Ascending aorta (tissue), 2 donors: ENCODE results near the gene RIOK3. TPM values are rescaled to one million over a fixed set of nuclear protein-coding genes. Genes with fewer than 3 reads are reported as not detected.

Experiments used
- DNase-seq, 2 donors: peaks; one replicate each; pipeline ENCODE4 v3.0.0-alpha.2; 2019; ENCODE audit warnings: low spot score in 2 of 2
- H3K27ac ChIP-seq, 2 donors: fragments of 200-600 bp; sonication (generic); one replicate each; pipeline ENCODE4 v1.5.1; 2016 to 2017; ENCODE audit warnings: mild to moderate bottlenecking in 1 of 2
- H3K27me3 ChIP-seq: fragments of 200-600 bp; sonication (generic); one replicate; pipeline ENCODE4 v1.5.1; 2017
- H3K36me3 ChIP-seq, 2 donors: fragments of 200-600 bp; sonication (generic); one replicate each; pipeline ENCODE4 v1.5.1; 2016
- H3K4me1 ChIP-seq, 2 donors: fragments of 200-600 bp; sonication (generic); one replicate each; pipeline ENCODE4 v1.5.1; 2016 to 2017; ENCODE audit warnings: mild to moderate bottlenecking in 1 of 2
- H3K4me3 ChIP-seq, 2 donors: fragments of 200-600 bp; sonication (generic); one replicate each; pipeline ENCODE4 v1.5.1; 2016 to 2017; ENCODE audit warnings: mild to moderate bottlenecking in 1 of 2
- H3K9me3 ChIP-seq, 2 donors: fragments of 200-600 bp; sonication (generic); one replicate each; pipeline ENCODE4 v1.5.1; 2016
- CTCF ChIP-seq, 3 experiments: fragments of 200-600 bp in 2 of 3; fragments of 450-650 bp in 1 of 3; sonication (generic) in 2 of 3; IDR thresholded peaks; one replicate each; pipeline ENCODE4 v1.5.1; 2016 to 2019; ENCODE audit warnings: antibody characterized with exemption in 3 of 3, mild to moderate bottlenecking in 1 of 3, moderate library complexity in 1 of 3
- intact Hi-C: fragments of 100-400 bp; cut with DNase I; formaldehyde crosslinking; loops from one replicate; pipeline ENCODE4 v1.15.1; 2023
- total RNA-seq: library from RNA; depleted of rRNA; stranded (reverse); fragments of >200 nt; gene quantifications from one replicate; pipeline ENCODE4 v1.1.0, GENCODE V29; 2016

The RIOK3 gene
- 9.3 TPM for total RNA-seq

GRCh38 chr18:23452728-23453679 is at the start of gene RIOK3:
Gene RIOK3 (plus strand): TSS chr18:23453287. CDS start chr18:23453440, 153 bp downstream.
- intact Hi-C loops: loop anchor here (1.0 to 5.0 kb wide), 4 partner anchors 16 to 134 kb away; partner anchors contain the start of genes NPC1 and RMC1
- Histone ChIP-seq H3K9me3 (no peaks in the 10 kb centered on the region), H3K4me1 (peaks cover 3 to 32% of the 10 kb centered on the region in 2 donors), H3K36me3 (no peaks in the 10 kb centered on the region), H3K27ac (peak within 1 kb of the TSS; percentile 91 to 92), H3K27me3 (no peaks in the 10 kb centered on the region), H3K4me3 (peak within 1 kb of the TSS; percentile 79 to 89)
- TF ChIP-seq CTCF (IDR thresholded peaks at IDR 0.05): no peak
- DNase-seq: peak; percentile 91 to 99

DNA sequence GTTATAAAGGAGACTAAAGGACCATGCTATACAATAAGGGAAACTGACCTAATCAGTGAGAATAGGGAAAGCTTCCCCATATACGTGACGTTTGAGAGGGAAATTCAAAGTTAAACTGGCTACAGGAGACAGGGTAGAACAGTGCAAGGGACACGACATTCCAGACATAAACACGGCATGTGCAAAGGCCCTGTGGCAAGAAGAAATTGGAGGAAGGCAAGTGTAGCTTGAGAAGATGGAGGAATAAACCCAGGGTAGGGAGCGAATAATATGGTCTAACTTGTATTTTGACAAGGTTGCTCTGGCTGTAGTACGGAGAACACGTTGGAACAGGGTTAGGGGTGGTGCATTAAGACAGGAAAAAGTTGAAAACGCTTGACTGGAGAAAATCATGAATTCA is 49.8 kb upstream of the RIOK3 start:
- intact Hi-C loops: no loop called here
- Histone ChIP-seq H3K9me3 (no peaks in the 10 kb centered on the region), H3K36me3 (no peaks in the 10 kb centered on the region), H3K4me3 (no peak overlapping the region), H3K4me1 (no peaks in the 10 kb centered on the region), H3K27me3 (no peaks in the 10 kb centered on the region), H3K27ac (no peak overlapping the region)
- no peak for TF ChIP-seq CTCF (IDR thresholded peaks at IDR 0.05)
- peak in 1 of 2 donors; percentile 3 for DNase-seq

DNA sequence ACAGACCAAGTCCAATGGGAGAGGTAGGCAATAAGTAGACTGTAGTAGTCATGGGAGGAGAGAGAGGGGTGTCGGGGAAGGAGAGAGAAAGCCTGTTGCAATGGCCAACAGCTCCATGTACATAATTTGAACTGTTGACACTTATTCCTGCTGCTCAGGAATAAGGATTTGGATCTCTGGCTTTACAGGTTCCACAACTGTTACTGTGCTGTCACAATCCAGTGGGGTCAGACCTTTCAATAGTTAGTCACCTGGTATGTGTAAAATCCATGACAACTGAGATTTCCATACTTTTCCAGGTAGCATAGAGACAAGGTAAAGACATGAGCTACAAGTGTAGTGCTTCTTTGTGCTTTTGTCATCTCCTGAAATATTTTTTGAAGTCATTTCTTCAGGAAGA is 47.5 kb upstream of the RIOK3 start:
- no peaks in the 10 kb centered on the region for H3K27me3 ChIP-seq
- no peak overlapping the region for H3K4me3 ChIP-seq
- H3K9me3 ChIP-seq: no peaks in the 10 kb centered on the region
- no peak for TF ChIP-seq CTCF (IDR thresholded peaks at IDR 0.05)
- H3K36me3 ChIP-seq: no peaks in the 10 kb centered on the region
- H3K4me1 ChIP-seq: no peaks in the 10 kb centered on the region
- intact Hi-C loops: no loop called here
- H3K27ac ChIP-seq: no peak overlapping the region
- no peak for DNase-seq

GRCh38 chr18:23406271-23406787 is 46.8 kb upstream of the RIOK3 start:
- no peaks in the 10 kb centered on the region for H3K9me3 ChIP-seq
- H3K27ac ChIP-seq: no peak overlapping the region
- no peaks in the 10 kb centered on the region for H3K36me3 ChIP-seq
- H3K4me3 ChIP-seq: no peak overlapping the region
- no peak for TF ChIP-seq CTCF (IDR thresholded peaks at IDR 0.05)
- H3K4me1 ChIP-seq: no peaks in the 10 kb centered on the region
- no peak for DNase-seq
- no peaks in the 10 kb centered on the region for H3K27me3 ChIP-seq
- intact Hi-C loops: no loop called here

DNA sequence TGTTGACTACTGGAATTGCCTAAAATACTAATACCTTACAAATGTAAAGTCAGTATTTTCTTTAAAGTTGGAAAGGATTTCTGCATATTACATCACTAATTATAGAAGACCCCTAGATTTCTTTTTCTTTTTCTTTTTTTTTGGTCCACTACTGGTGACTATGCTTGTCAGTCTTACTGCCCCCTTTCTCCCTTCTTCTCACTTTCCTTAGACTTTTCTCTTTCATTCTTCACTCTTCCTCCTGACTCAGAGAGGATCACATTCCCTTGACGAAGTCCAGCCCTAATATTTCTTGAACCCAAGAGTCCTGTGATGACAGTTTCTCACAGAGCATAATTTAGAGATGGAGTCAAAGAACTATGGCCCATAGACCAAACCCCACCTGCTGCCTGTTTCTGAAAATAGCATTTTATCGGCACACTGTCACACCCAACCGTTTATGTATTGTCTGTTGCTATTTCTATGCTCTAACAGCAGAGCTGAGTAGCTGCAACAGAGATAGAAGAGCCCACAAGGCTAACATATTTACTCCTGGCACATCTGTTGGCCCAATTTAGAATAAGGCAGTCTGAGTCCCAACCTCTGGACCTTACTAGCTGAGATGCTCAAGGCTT is 40.6 kb upstream of the RIOK3 start:
- TF ChIP-seq CTCF (IDR thresholded peaks at IDR 0.05): no peak
- no peaks in the 10 kb centered on the region for H3K36me3 ChIP-seq
- no peaks in the 10 kb centered on the region for H3K4me1 ChIP-seq
- H3K27me3 ChIP-seq: no peaks in the 10 kb centered on the region
- no peaks in the 10 kb centered on the region for H3K9me3 ChIP-seq
- no peak overlapping the region for H3K27ac ChIP-seq
- H3K4me3 ChIP-seq: no peak overlapping the region
- intact Hi-C loops: loop anchor here (1.0 to 10.0 kb wide), 2 partner anchors 281 to 608 kb away; no protein-coding TSS in a partner anchor
- DNase-seq: no peak
